Karpas-422 (cell line): ENCODE results near the gene ADGRA1. TPM values are rescaled to one million over a fixed set of nuclear protein-coding genes. Genes with fewer than 3 reads are reported as not detected.

Experiments
- DNase-seq: peaks from one replicate; pipeline ENCODE4 v3.0.0-alpha.2; 2015
- H2AFZ ChIP-seq: fragments of 200-600 bp; sonication (generic); 2 replicates; pipeline ENCODE4 v1.6.1; 2014; ENCODE audit warnings: antibody characterized with exemption, low read length, mixed read lengths
- H3K27ac ChIP-seq: fragments of 200-600 bp; sonication (generic); 2 replicates; pipeline ENCODE4 v1.5.1; 2014; ENCODE audit warnings: mild to moderate bottlenecking, low read length, moderate library complexity
- H3K27me3 ChIP-seq: fragments of 200-600 bp; sonication (generic); 2 replicates; pipeline ENCODE4 v1.6.1; 2014; ENCODE audit warnings: low read length, mixed read lengths
- H3K36me3 ChIP-seq: fragments of 200-600 bp; sonication (generic); 2 replicates; pipeline ENCODE4 v1.6.1; 2014; ENCODE audit warnings: low read length, mixed read lengths; ENCODE audit not compliant: insufficient read depth
- H3K4me1 ChIP-seq: fragments of 200-600 bp; sonication (generic); 2 replicates; pipeline ENCODE4 v1.6.1; 2014; ENCODE audit warnings: mild to moderate bottlenecking, low read length, mixed read lengths
- H3K4me2 ChIP-seq: fragments of 200-600 bp; sonication (generic); 2 replicates; pipeline ENCODE4 v1.6.1; 2014; ENCODE audit warnings: low read length, low read depth, mild to moderate bottlenecking; ENCODE audit not compliant: poor library complexity, severe bottlenecking
- H3K4me3 ChIP-seq: fragments of 200-600 bp; sonication (generic); 2 replicates; pipeline ENCODE4 v1.5.1; 2014; ENCODE audit warnings: mild to moderate bottlenecking, antibody characterized with exemption, low read length, mixed read lengths
- H3K79me2 ChIP-seq: fragments of 200-600 bp; sonication (generic); 2 replicates; pipeline ENCODE4 v1.6.1; 2014; ENCODE audit warnings: mild to moderate bottlenecking, low read length, mixed read lengths
- H3K9ac ChIP-seq: fragments of 200-600 bp; sonication (generic); 2 replicates; pipeline ENCODE4 v1.6.0; 2014; ENCODE audit warnings: low read length
- H3K9me2 ChIP-seq: fragments of 200-600 bp; sonication (generic), shearing (Covaris generic); replicated peaks from 2 replicates; pipeline ENCODE4 v1.6.0; 2014; ENCODE audit warnings: mild to moderate bottlenecking, low read length, moderate library complexity; ENCODE audit not compliant: insufficient read depth
- H3K9me3 ChIP-seq: fragments of 300-700, 200-600 bp; sonication (generic); 2 replicates; pipeline ENCODE4 v1.6.1; 2014; ENCODE audit warnings: low read length, mixed read lengths
- H4K20me1 ChIP-seq: fragments of 200-600 bp; sonication (generic); 2 replicates; pipeline ENCODE4 v1.6.1; 2014; ENCODE audit warnings: mild to moderate bottlenecking, antibody characterized with exemption, low read length, low read depth; ENCODE audit not compliant: insufficient read depth
- total RNA-seq: library from RNA; depleted of rRNA; stranded (reverse); fragments of >200 nt; shearing (Covaris generic); gene quantifications from 2 replicates; pipeline ENCODE4 v1.2.3, GENCODE V29; 2014; ENCODE audit warnings: low replicate concordance

Gene ADGRA1
- total RNA-seq, 1 experiment from 2014 or later: not detected

DNA sequence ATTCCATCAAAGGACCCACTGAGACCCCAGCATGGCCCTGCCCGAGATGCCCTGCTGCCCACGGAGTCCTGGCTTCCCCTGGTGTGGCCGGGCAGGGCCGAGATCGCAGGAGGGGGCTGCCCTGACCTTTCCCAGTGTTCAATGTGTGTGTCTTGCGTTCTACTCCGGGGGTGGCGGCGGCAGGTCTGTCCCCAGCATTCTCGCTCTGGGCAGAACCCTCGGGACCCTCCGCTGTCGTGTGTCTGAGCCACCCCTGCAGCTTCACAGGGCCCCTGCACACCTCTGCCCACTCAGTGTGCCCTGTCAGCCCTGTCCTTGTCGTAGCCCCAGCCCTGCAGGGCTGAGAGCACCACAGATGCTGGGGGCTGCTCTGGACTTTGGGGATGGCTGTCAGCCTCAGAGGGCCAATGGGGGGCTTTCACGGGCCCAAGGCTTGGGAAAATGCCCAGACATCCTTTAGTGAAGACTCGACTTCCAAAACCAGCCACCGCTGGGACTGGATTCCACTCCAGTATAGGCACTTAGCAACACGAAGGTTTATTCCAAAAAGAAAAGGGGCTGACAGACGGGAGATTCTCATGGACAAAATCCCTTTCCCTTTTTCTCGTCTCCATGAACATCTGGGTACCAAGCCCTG, 42.3 kb downstream of the ADGRA1 start:
- Histone ChIP-seq H3K27me3 (no peaks in the 10 kb centered on the region), H3K4me3 (no peak overlapping the region), H3K4me1 (no peaks in the 10 kb centered on the region), H3K27ac (no peak overlapping the region), H3K36me3 (no peaks in the 10 kb centered on the region), H3K9ac (no peak overlapping the region), H3K4me2 (no peak overlapping the region), H3K79me2 (no peaks in the 10 kb centered on the region), H2AFZ (no peak overlapping the region), H4K20me1 (no peaks in the 10 kb centered on the region), H3K9me2 (no peaks in the 10 kb centered on the region), H3K9me3 (no peaks in the 10 kb centered on the region)
- no peak for DNase-seq

DNA sequence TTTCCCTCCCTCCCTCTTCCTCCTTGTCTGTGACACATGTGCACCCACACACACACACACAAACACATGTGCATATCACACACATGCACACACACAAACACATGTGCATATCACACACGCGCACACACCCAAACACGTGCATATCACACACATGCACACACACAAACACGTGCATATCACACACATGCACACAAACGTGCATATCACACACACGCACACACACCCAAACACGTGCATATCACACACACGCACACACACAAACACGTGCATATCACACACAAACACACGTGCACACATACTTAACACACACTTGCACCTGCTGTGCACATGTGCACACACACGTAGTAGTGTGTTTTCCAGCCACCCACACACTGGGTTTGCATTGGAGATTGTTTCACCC, 42.9 kb downstream of the ADGRA1 start:
- no peaks in the 10 kb centered on the region for H3K27me3 ChIP-seq
- H3K9me2 ChIP-seq: no peaks in the 10 kb centered on the region
- H2AFZ ChIP-seq: no peak overlapping the region
- H3K36me3 ChIP-seq: no peaks in the 10 kb centered on the region
- no peak overlapping the region for H3K27ac ChIP-seq
- no peak overlapping the region for H3K9ac ChIP-seq
- H4K20me1 ChIP-seq: no peaks in the 10 kb centered on the region
- H3K4me1 ChIP-seq: no peaks in the 10 kb centered on the region
- no peak overlapping the region for H3K4me2 ChIP-seq
- no peak for DNase-seq
- H3K4me3 ChIP-seq: no peak overlapping the region
- H3K79me2 ChIP-seq: no peaks in the 10 kb centered on the region
- no peaks in the 10 kb centered on the region for H3K9me3 ChIP-seq

DNA sequence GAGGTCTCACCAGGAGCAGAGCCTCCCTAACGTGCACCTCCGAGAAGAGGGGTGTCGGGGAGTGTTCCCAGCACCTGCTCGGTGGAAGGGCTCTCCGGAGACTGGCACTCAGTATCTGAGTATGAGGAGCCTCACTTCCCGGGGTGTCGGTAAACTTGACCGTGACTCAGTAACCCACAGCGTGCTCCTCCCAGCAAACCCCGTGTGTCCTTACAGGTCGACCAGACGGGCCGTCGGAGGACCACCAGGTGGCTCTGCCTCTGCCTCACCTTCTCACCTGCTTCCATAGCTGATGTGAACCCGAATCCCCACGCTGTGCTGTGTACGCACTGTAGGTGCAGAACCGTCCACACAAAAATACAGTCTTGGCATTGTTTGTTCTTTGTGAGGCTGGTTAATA, 43.3 kb downstream of the ADGRA1 start:
- Histone ChIP-seq H3K9me3 (no peaks in the 10 kb centered on the region), H3K27me3 (no peaks in the 10 kb centered on the region), H4K20me1 (no peaks in the 10 kb centered on the region), H3K27ac (no peak overlapping the region), H3K9ac (no peak overlapping the region), H3K4me1 (no peaks in the 10 kb centered on the region), H2AFZ (no peak overlapping the region), H3K4me3 (no peak overlapping the region), H3K36me3 (no peaks in the 10 kb centered on the region), H3K79me2 (no peaks in the 10 kb centered on the region), H3K4me2 (no peak overlapping the region), H3K9me2 (no peaks in the 10 kb centered on the region)
- DNase-seq: no peak

DNA sequence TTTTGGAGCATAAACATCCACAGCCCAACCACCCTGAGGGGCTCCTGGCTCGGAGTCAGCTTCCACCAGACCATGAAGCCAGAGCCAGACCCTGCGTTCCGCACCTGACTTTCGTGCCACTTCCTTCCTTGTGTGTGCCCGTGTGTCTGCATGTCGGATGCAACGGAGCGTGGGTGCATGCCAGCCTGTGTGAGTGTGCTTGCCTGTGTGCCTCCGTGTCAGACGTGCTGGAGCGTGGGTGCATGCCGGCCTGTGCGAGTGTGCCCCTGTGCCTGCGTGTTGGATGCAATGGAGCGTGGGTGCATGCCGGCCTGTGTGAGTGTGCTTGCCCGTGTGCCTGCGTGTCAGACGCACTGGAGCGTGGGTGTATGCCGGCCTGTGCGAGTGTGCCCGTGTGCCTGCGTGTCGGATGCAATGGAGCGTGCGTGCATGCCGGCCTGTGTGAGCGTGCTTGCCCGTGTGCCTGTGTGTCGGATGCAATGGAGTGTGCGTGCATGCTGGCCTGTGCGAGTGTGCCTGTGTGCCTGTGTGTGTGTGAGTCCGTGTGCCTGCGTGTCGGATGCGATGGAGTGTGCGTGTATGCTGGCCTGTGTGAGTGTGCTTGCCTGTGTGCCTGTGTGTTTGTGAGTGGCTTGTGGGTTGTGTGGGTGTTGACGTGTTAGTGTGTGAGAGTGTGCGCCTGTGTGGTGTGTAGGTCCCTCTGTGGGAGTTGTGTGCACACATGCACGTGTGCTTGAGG, 44.2 kb downstream of the ADGRA1 start:
- no peak overlapping the region for H3K27ac ChIP-seq
- no peak overlapping the region for H3K4me2 ChIP-seq

DNA sequence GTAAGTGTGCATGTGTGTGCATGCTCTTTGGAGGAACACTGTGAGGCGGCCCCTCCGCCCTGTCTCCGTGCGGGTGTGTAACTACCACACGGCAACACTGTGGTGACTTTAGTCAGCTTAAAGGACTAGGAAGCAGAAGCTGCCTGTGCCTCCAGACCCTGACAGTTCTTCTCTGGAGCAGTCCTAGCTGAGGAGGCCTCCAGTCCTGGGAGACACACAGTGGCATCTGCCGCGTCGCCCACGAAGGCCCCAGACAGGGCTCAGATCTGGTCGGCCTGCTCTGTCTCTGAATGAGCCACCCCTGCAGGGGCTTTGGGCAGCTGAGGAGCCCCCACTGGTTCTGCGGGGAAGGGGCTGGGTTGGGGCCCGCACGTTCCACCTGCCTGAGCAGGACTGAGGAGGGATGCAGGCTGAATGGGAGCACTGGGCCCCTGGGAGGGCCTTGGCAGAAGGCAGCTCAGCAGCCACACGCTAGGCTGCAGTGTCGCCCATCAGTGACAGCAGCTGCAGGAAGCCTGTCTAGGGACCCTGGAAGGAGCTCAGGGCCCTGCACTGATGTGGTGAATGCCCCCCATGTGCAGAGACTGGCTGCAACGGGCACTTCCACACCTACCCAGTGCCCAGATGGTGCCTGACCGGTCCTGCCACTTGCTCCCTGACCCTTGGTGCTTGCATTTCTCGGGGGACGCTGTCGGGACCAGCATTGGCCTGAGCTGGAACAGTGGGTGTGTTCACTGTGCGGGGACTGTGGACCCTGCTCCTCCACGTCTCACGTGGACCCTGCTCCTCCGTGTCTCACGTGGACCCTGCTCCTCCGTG, 45.0 kb downstream of the ADGRA1 start:
- H3K4me1 ChIP-seq: no peaks in the 10 kb centered on the region
- no peak overlapping the region for H3K9ac ChIP-seq
- H2AFZ ChIP-seq: no peak overlapping the region
- no peaks in the 10 kb centered on the region for H3K27me3 ChIP-seq
- no peaks in the 10 kb centered on the region for H3K9me2 ChIP-seq
- H3K36me3 ChIP-seq: no peaks in the 10 kb centered on the region
- no peak for DNase-seq
- no peaks in the 10 kb centered on the region for H4K20me1 ChIP-seq
- H3K79me2 ChIP-seq: no peaks in the 10 kb centered on the region
- H3K4me3 ChIP-seq: no peak overlapping the region
- H3K4me2 ChIP-seq: no peak overlapping the region
- H3K9me3 ChIP-seq: no peaks in the 10 kb centered on the region
- H3K27ac ChIP-seq: no peak overlapping the region

More for the DNA sequence above, 44.2 kb downstream of the ADGRA1 start:
- H3K9me2 ChIP-seq: no peaks in the 10 kb centered on the region
- no peak overlapping the region for H3K9ac ChIP-seq
- H4K20me1 ChIP-seq: no peaks in the 10 kb centered on the region
- H3K4me1 ChIP-seq: no peaks in the 10 kb centered on the region
- H3K4me3 ChIP-seq: no peak overlapping the region
- H3K9me3 ChIP-seq: no peaks in the 10 kb centered on the region
- no peaks in the 10 kb centered on the region for H3K79me2 ChIP-seq
- no peak overlapping the region for H2AFZ ChIP-seq
- no peak for DNase-seq
- H3K36me3 ChIP-seq: no peaks in the 10 kb centered on the region
- no peaks in the 10 kb centered on the region for H3K27me3 ChIP-seq

DNA sequence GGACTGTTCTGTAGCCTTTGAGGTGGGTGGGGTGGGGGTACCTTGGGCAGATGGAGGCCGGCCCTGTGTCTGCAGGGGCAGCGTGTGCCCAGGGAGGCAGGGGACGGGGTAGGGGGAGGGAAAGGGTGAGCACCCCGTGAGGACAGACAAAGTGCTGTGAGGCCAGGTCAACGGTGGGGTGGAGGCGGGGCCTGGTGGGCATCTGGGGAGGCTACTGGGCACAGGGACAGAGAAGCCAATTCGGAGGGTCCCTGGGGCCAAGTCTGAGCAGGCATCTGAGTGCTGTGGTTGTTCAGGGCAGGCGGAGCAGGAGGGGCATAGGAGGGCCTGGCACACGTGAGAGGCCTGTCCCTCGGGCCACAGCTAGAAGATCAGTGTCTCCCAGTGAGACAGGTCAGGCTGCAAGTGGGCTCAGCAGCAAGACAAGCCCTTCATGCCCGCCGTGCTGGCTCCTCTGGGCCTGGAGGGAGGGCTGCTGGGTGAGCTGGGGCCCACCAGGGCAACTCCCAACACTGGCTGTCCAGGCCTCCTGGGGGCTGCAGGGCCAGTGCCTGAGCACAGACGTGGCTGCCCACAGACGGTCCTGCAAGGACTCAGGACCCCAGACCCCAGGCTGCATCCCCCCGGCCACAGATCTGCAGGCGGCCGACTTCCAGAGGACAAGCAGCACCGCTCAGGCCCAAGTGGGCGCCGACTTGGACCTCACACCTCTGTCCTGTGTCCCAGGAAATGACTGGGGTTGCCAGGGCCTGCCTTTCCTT, 45.9 kb downstream of the ADGRA1 start:
- Histone ChIP-seq H3K9ac (no peak overlapping the region), H3K27me3 (no peaks in the 10 kb centered on the region), H3K4me2 (no peak overlapping the region), H3K4me1 (no peaks in the 10 kb centered on the region), H3K9me3 (no peaks in the 10 kb centered on the region), H4K20me1 (no peaks in the 10 kb centered on the region), H3K79me2 (no peaks in the 10 kb centered on the region), H3K9me2 (no peaks in the 10 kb centered on the region), H3K27ac (no peak overlapping the region), H3K36me3 (no peaks in the 10 kb centered on the region), H2AFZ (no peak overlapping the region), H3K4me3 (no peak overlapping the region)
- DNase-seq: no peak

DNA sequence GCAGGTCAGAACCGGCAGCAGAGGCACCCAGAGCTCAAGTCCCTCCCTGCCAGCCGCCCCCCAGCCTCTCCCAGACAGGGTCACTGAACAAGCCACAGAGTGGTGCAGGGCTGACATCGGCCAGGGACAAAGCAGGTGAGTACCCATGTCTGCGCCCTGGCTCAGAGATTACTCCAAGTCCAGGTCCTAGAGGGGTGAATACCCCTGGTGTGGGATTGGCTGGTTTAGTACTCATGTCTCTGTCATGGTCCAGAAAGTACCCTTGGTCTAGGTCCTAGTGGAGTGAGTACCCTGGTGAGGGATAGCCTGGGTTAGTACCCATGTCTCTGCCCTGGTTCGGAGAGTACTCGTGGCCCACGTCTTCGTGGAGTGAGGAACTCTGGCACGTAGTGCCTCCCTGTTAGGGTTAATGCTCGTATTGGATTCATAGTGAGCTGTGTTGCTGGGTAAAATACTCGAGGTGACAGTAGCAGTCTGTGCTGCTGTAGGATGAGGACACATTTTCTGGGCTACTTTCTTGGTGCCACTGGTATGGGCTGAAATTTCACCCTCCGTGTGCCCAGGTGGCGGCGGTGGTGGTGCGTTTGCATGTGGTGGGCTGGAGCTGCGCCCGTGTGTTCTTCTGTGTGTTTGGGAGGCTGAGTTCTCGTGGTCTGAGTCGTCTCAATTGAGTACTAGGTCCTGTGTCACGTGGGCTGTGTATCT, 46.8 kb downstream of the ADGRA1 start:
- no peaks in the 10 kb centered on the region for H3K9me2 ChIP-seq
- DNase-seq: no peak
- H2AFZ ChIP-seq: no peak overlapping the region
- H3K4me3 ChIP-seq: no peak overlapping the region
- H3K36me3 ChIP-seq: no peaks in the 10 kb centered on the region
- H3K27me3 ChIP-seq: no peaks in the 10 kb centered on the region
- no peak overlapping the region for H3K4me2 ChIP-seq
- H3K27ac ChIP-seq: no peak overlapping the region
- no peaks in the 10 kb centered on the region for H3K79me2 ChIP-seq
- H4K20me1 ChIP-seq: no peaks in the 10 kb centered on the region
- no peaks in the 10 kb centered on the region for H3K4me1 ChIP-seq
- H3K9ac ChIP-seq: no peak overlapping the region
- no peaks in the 10 kb centered on the region for H3K9me3 ChIP-seq
